ENCODE results near the gene NPRL2.

NPRL2 gene

GRCh38 chr3:50345008-50345407 lies 5.6 kb downstream of the NPRL2 start:
- H3K36me3 ChIP-seq (ENCODE audit: insufficient read depth, insufficient read length, low read length), result peaks cover 23% of the 10 kb centered on the region
- H3K27me3 ChIP-seq (ENCODE audit: insufficient read depth, insufficient read length), result peaks cover 40% of the 10 kb centered on the region
- TF ChIP-seq ZNF274 (IDR thresholded peaks at IDR 0.05; ENCODE audit: low read depth, low read length), result no peak
- no peak for TF ChIP-seq YY1 (IDR thresholded peaks at IDR 0.05; ENCODE audit: insufficient read depth, insufficient read length)
- TF ChIP-seq SUZ12 (IDR thresholded peaks at IDR 0.05; ENCODE audit: extremely low read depth, insufficient read depth, insufficient read length), result no peak
- peaks cover 16% of the 10 kb centered on the region for H3K4me1 ChIP-seq (ENCODE audit: insufficient read depth, insufficient read length)
- H3K4me3 ChIP-seq (ENCODE audit: insufficient read length, low read depth), result peak overlapping the region; percentile 31
- H3K9me3 ChIP-seq (ENCODE audit: insufficient read depth, low read length), result no peaks in the 10 kb centered on the region
- peak overlapping the region; percentile 74 for H3K9ac ChIP-seq (ENCODE audit: insufficient read length, low read depth)
- no peak for DNase-seq (ENCODE audit: low read depth, low spot score)

- H3K9me3 ChIP-seq (ENCODE audit: insufficient read depth, low read length), result no peaks in the 10 kb centered on the region
- no peak overlapping the region for H3K4me3 ChIP-seq (ENCODE audit: insufficient read length, low read depth)
- H3K27me3 ChIP-seq (ENCODE audit: insufficient read depth, insufficient read length), result peaks cover 40% of the 10 kb centered on the region
- DNase-seq (ENCODE audit: low read depth, low spot score), result no peak
- peaks cover 8% of the 10 kb centered on the region for H3K36me3 ChIP-seq (ENCODE audit: insufficient read depth, insufficient read length, low read length)
- H3K4me1 ChIP-seq (ENCODE audit: insufficient read depth, insufficient read length), result peaks cover 18% of the 10 kb centered on the region
- no peak overlapping the region for H3K9ac ChIP-seq (ENCODE audit: insufficient read length, low read depth)
- TF ChIP-seq SUZ12 (IDR thresholded peaks at IDR 0.05; ENCODE audit: extremely low read depth, insufficient read depth, insufficient read length), result no peak
- no peak for TF ChIP-seq ZNF274 (IDR thresholded peaks at IDR 0.05; ENCODE audit: low read depth, low read length)
- no peak for TF ChIP-seq YY1 (IDR thresholded peaks at IDR 0.05; ENCODE audit: insufficient read depth, insufficient read length)
Measured at GRCh38 chr3:50342813-50343633, 7.6 kb downstream of the NPRL2 start.

GRCh38 chr3:50341996-50342650 lies 8.5 kb downstream of the NPRL2 start:
- H3K9me3 ChIP-seq (ENCODE audit: insufficient read depth, low read length), result no peaks in the 10 kb centered on the region
- H3K36me3 ChIP-seq (ENCODE audit: insufficient read depth, insufficient read length, low read length), result no peaks in the 10 kb centered on the region
- peaks cover 40% of the 10 kb centered on the region for H3K27me3 ChIP-seq (ENCODE audit: insufficient read depth, insufficient read length)
- H3K4me1 ChIP-seq (ENCODE audit: insufficient read depth, insufficient read length), result peaks cover 18% of the 10 kb centered on the region
- TF ChIP-seq ZNF274 (IDR thresholded peaks at IDR 0.05; ENCODE audit: low read depth, low read length), result no peak
- TF ChIP-seq YY1 (IDR thresholded peaks at IDR 0.05; ENCODE audit: insufficient read depth, insufficient read length), result no peak
- TF ChIP-seq SUZ12 (IDR thresholded peaks at IDR 0.05; ENCODE audit: extremely low read depth, insufficient read depth, insufficient read length), result no peak
- no peak for DNase-seq (ENCODE audit: low read depth, low spot score)
- peak overlapping the region; percentile 44 for H3K9ac ChIP-seq (ENCODE audit: insufficient read length, low read depth)
- H3K4me3 ChIP-seq (ENCODE audit: insufficient read length, low read depth), result no peak overlapping the region

- peaks cover 40% of the 10 kb centered on the region for H3K27me3 ChIP-seq (ENCODE audit: insufficient read depth, insufficient read length)
- H3K9ac ChIP-seq (ENCODE audit: insufficient read length, low read depth), result no peak overlapping the region
Measured at GRCh38 chr3:50341537-50341936, 9.0 kb downstream of the NPRL2 start.

GRCh38 chr3:50340448-50341329 lies 9.9 kb downstream of the NPRL2 start, which contains the start of gene RASSF1:
TSS of gene RASSF1 (minus strand) at chr3:50340836. CDS start at chr3:50340805, 31 bp downstream.
- H3K4me1 ChIP-seq (ENCODE audit: insufficient read depth, insufficient read length), result peaks cover 16% of the 10 kb centered on the region

More at GRCh38 chr3:50341537-50341936, 9.0 kb downstream of the NPRL2 start:
- TF ChIP-seq SUZ12 (IDR thresholded peaks at IDR 0.05; ENCODE audit: extremely low read depth, insufficient read depth, insufficient read length), result no peak
- no peak for TF ChIP-seq ZNF274 (IDR thresholded peaks at IDR 0.05; ENCODE audit: low read depth, low read length)
- TF ChIP-seq YY1 (IDR thresholded peaks at IDR 0.05; ENCODE audit: insufficient read depth, insufficient read length), result no peak
- Histone ChIP-seq H3K36me3 (ENCODE audit: insufficient read depth, insufficient read length, low read length) (peaks cover 1% of the 10 kb centered on the region), H3K4me3 (ENCODE audit: insufficient read length, low read depth) (no peak overlapping the region), H3K4me1 (ENCODE audit: insufficient read depth, insufficient read length) (peaks cover 18% of the 10 kb centered on the region), H3K9me3 (ENCODE audit: insufficient read depth, low read length) (no peaks in the 10 kb centered on the region)
- DNase-seq (ENCODE audit: low read depth, low spot score), result no peak

GRCh38 chr3:50340147-50340447 lies 10.5 kb downstream of the NPRL2 start:
- H3K4me1 ChIP-seq (ENCODE audit: insufficient read depth, insufficient read length), result peaks cover 15% of the 10 kb centered on the region
- H3K36me3 ChIP-seq (ENCODE audit: insufficient read depth, insufficient read length, low read length), result peaks cover 16% of the 10 kb centered on the region
- no peaks in the 10 kb centered on the region for H3K9me3 ChIP-seq (ENCODE audit: insufficient read depth, low read length)
- H3K4me3 ChIP-seq (ENCODE audit: insufficient read length, low read depth), result no peak overlapping the region
- TF ChIP-seq SUZ12 (IDR thresholded peaks at IDR 0.05; ENCODE audit: extremely low read depth, insufficient read depth, insufficient read length) (no peak), YY1 (IDR thresholded peaks at IDR 0.05; ENCODE audit: insufficient read depth, insufficient read length) (no peak), ZNF274 (IDR thresholded peaks at IDR 0.05; ENCODE audit: low read depth, low read length) (no peak)
- peaks cover 29% of the 10 kb centered on the region for H3K27me3 ChIP-seq (ENCODE audit: insufficient read depth, insufficient read length)
- no peak for DNase-seq (ENCODE audit: low read depth, low spot score)
- no peak overlapping the region for H3K9ac ChIP-seq (ENCODE audit: insufficient read length, low read depth)

More at GRCh38 chr3:50340448-50341329, 9.9 kb downstream of the NPRL2 start, which contains the start of gene RASSF1:
- Histone ChIP-seq H3K4me3 (ENCODE audit: insufficient read length, low read depth) (no peak within 1 kb of the TSS), H3K36me3 (ENCODE audit: insufficient read depth, insufficient read length, low read length) (peaks cover 10% of the 10 kb centered on the region), H3K9me3 (ENCODE audit: insufficient read depth, low read length) (no peaks in the 10 kb centered on the region), H3K27me3 (ENCODE audit: insufficient read depth, insufficient read length) (peaks cover 35% of the 10 kb centered on the region), H3K9ac (ENCODE audit: insufficient read length, low read depth) (no peak within 1 kb of the TSS)
- TF ChIP-seq SUZ12 (IDR thresholded peaks at IDR 0.05; ENCODE audit: extremely low read depth, insufficient read depth, insufficient read length) (no peak), ZNF274 (IDR thresholded peaks at IDR 0.05; ENCODE audit: low read depth, low read length) (no peak), YY1 (IDR thresholded peaks at IDR 0.05; ENCODE audit: insufficient read depth, insufficient read length) (no peak)
- no peak for DNase-seq (ENCODE audit: low read depth, low spot score)

Data from NT2/D1 (cell line).